Hepatocyte (in vitro differentiated cells): Measurements from ENCODE around the gene FAM110A.

Experiments
- CTCF ChIP-seq: fragments of 200-600 bp; sonication (generic); IDR thresholded peaks from 2 replicates; pipeline ENCODE4 v1.5.1; 2016; ENCODE audit warnings: antibody characterized with exemption, mild to moderate bottlenecking; ENCODE audit not compliant: poor library complexity
- EZH2 ChIP-seq: fragments of 200-600 bp; sonication (generic); IDR thresholded peaks from 2 replicates; pipeline ENCODE4 v1.6.1; 2016; ENCODE audit warnings: antibody characterized with exemption, mild to moderate bottlenecking, borderline replicate concordance

GRCh38 chr20:822651-823573 lies 10.6 kb upstream of the FAM110A start:
- TF ChIP-seq CTCF (no peak), EZH2 (no peak)
